ENCODE results near the gene CPHXL2.

GRCh38 chr16:75626806-75627205 is 50.0 kb downstream of the CPHXL2 start:
- no peak for TF ChIP-seq CTCF (IDR thresholded peaks at IDR 0.05)
- TF ChIP-seq EZH2 (IDR thresholded peaks at IDR 0.05) = no peak
- TF ChIP-seq EZH2phosphoT487 (IDR thresholded peaks at IDR 0.05) = no peak
